Fibroblast of skin of left biceps (primary cell): ENCODE results near the gene TMEM191B.
"Not testable (repeated sequence)": the region's sequence is repeated elsewhere in the genome, so short reads cannot be mapped to it uniquely, and the experiment has no call there.

ENCODE experiments used
- DNase-seq, 2 experiments: peaks; one replicate each; pipeline ENCODE4 v3.0.0-alpha.2; 2013; ENCODE audit warnings: low read depth in 2 of 2

TMEM191B gene

DNA sequence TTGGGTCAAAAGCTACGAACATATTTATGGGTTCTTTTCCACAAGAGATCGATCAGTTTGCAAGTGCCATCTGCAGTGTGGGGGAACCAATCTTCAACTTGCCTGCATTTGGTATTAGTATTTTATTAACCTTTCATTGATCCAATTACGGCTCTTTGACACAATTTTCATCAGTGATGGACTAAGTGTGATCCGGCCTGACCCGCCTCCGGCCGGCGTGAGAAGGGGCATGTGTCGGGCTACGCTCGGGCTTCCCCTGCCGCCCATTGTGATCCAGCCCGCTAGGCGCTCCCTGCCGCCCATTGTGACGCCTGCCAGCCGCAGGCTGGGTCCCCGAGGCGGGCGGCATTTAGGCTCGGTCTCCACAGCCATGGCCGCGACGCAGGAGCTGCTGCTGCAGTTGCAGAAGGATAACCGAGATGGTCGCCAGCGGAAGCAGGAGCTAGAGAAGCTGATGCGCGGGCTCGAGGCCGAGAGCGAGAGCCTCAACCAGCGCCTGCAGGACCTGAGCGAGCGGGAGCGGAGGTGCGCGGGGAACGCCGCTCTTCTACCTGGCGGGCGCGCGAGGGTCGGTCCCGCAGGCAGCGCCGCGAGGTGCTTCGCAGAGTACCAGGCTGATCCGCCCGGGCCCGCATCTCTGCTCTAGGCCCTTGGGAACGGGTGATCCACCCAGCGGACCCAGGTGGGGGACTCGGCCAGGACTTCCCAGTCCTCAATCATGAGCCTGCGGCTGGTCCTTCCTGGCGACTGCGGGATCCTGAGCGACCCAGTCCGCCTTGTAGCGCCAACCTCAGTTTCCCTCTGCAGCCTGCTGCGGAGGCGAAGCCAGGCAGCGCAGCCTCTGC, at the start of gene TMEM191B:
TSS of gene TMEM191B (plus strand) at position 51 of the 845 bp plus-strand sequence. CDS start at position 230, 179 bp downstream.
- DNase-seq = not testable (repeated sequence)

DNA sequence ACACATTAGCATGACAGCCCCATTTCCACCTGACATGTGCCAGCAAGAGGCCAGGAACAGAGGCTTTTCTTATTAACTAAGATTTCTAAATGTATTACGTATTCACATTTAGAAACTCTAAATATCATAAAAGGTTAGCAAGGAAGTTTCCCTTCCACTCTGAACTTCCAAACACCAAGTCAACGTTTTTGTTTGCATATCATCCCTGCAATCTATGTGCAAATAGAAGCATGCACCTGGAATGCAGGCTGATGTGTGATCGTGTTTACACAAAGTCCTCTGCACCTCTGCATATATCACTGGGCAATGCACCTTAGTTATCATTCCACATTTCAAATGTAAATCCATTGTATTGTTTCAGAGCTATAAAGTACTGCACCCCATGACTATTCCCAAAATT, 31.4 kb upstream of the TMEM191B start:
- not testable (repeated sequence) for DNase-seq

DNA sequence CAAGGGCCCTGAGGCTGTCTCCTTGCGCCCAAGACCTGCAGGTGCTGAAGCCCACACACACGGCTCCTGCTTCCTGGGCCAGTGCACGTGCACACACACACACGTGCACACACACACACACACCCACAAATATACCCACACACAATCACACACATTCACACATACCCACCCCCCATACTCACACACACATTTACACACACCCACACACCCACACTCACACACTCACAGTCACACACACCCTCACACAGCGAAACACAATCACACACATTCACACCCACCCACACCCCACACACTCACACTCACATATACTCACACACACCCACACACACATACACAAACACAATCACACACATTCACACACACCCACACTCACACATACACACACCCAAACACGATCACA, 16.3 kb upstream of the TMEM191B start:
- DNase-seq = not testable (repeated sequence)

DNA sequence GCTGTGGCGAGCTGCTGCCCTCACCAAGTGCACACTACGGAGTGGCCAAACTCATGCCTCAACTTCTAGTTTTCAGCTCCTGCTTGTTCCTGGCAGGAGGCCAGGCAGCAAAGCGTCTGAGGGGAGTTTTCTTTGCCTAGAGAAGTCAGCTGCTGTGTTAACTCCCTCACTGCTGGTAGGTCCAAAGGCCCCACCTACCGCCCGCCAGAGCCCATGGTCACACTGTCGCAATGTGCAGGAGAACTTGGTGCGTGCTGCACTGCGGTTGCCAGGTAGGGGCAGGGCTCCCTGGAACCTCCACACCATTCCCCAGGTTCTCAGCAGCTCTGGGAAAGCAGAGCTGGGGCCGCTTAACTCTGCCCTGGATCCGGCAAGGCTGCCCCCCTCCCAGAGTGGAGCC, 15.2 kb upstream of the TMEM191B start:
- DNase-seq = not testable (repeated sequence)

DNA sequence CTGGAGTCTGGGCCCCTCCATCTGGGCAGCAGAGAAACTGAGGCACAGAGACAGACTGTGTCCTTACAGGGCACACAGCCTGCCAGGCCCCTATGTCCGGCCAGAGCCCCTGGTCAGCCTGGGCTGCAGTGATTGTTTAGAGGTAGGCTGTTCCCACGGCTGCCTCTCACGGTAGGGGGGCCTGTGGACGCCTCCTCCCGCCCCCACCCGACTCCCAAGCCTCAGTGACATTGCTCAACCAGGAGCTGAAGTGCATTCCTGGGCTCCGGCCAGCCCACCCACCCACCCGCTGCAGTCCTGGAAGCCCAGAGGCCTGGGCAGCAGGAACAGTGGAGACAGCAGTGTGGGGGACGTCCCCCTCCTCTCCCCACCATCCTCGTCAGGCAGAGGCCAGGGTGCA, 14.1 kb upstream of the TMEM191B start:
- not testable (repeated sequence) for DNase-seq

DNA sequence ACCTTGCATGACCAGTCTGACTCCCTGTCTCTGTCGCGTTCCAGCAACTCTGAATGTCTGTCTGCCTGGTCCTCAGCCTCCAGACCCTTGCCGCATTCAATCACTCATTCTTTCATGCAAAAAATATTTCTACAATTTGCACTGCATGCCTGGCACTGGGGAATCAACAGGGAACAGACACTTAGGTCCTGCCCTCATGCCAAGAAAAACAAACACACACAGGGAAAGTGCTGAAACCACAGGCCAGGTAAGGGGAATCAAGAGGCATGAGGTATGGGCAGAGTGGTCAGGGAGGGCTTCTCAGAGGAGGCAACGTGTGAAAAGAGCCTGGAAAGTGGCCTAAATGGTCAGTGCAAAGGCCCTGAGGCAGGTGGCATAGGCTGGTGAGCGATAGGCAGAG, 9.5 kb upstream of the TMEM191B start, which contains the start of gene GGTLC3:
TSS of gene GGTLC3 (minus strand) at position 101 of the 400 bp plus-strand sequence. CDS start 264 bp downstream, outside the sequence.
- DNase-seq = not testable (repeated sequence)

DNA sequence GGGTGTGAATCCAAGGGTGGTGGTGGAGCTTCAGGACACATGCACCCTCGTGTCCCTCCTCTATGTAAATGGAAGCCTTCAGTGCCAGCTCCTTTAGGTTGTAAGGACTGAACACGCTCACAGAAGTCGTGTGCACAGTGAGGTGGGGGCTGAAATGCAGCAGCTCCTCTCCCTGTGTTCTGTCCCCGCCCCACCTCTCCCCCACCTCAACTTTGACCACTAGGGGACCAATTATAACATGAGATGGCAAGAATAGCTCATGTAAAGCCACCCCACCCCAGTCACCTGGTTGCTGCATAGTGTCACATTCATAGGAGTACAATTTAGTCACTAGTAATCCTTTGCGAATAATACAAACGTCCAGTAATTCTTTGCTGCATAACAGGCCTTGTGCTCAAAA, 4.8 kb upstream of the TMEM191B start:
- not testable (repeated sequence) for DNase-seq

DNA sequence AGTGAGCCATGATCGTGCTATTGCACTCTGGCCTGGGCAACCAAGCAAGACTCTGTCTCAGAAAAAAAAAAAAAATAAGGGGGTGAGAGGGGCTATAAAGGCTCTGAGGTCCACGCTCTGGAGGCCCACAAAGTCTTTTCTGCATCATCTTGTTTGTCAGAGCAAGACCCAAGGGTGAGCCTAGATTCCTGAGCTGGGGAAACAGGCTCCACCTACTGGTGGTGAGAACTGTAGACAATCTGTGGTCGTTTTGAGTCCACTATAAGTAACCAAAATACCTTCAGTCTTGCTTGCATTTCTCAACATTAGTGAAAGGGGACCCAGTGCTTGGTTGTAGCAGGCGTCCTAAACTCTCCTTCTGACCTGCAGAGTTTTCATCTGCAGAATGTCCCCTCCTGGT, 4.3 kb upstream of the TMEM191B start:
- DNase-seq = not testable (repeated sequence)

DNA sequence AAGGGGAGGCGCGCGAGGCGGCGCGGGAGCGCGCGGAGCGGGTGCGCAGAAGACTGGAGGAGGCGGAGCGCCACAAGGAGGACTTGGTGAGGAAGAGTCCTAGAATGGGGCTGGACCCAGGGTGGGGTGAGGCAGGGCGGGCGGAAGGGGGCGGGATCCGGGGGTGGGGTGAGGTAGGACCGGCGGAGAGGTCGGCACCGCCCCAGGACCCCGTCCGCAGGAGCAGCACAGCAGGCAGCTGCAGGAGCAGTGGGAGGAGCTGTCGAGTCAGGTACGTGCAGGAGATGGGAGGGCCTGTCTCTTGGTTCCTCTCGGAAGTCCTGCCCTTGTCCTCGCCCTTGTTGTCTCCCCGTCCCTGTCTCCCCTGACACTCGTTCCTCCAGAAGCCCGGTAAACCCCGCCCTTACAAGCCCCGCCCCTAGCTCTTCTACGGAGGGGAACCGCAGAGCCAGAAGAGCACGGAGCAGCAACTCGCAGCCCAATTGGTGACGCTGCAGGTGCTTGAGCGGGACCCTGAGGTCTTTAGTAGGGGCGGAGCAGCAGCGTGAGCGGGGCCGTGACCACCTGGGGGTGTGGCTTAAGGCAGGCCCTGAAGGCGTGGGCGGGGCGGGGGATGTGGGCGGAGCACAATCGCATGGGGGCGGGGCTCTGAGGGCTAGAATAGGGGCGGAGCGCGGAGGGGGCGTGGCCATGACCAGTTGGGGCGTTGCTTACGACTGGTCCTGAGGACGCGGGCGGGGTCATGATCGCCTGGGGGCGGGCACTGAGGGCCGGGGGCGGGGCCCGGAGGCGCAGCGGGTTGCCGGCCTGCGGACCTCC, 1.2 kb downstream of the TMEM191B start:
- DNase-seq = peak; percentile 3 to 12

DNA sequence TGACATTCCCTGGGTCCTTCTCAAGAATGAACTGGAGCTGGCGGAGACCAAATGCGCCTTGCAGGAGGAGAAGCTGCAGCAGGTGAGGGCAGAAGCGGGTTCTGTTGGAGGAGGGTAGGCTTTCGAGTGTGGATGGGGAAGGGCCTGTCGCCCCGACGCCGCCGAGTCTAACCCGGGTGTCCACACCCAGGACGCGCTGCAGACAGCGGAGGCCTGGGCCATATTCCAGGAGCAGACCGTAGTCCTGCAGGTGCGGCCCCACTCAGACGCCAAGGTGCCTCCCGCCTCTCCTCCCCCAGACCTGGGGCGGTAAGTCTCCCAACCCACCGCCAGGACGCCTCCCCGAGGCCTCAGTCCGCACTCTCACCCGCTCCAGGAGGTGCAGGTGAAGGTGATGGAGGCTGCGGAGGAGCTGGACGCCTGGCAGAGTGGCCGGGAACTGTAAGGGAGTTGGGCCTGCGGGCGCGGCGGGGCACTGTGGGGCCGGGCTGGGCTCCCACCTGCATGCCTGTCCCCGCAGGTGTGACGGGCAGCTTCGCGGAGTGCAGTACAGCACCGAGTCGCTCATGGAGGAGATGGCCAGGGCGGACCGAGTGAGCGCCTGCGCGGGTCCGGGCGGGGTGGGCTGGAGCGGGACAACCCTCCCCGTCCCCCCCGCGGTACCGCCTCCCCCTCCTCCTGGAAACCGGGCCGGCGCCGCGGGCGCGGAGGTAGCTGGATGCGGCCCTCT, 2.0 kb downstream of the TMEM191B start:
- DNase-seq = not testable (repeated sequence)

DNA sequence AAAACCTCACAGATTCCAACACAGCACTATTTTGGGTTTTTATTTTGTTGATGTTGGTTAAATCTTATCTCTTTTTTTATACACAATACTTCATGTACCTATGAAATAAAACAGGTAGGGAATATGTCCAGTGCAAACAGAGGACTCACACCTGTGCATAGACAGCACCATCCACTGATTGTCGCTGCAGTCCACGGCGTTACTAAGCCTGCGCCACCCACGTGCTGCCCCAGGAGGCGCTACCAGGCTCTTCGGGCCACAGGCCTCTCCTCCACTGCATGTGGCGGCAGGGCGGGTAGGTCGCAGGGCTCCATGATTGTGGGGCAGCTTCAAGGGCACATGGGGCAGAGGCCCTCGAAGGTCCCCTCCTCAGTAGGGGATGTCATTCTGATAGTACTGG, 6.0 kb downstream of the TMEM191B start:
- DNase-seq = not testable (repeated sequence)

DNA sequence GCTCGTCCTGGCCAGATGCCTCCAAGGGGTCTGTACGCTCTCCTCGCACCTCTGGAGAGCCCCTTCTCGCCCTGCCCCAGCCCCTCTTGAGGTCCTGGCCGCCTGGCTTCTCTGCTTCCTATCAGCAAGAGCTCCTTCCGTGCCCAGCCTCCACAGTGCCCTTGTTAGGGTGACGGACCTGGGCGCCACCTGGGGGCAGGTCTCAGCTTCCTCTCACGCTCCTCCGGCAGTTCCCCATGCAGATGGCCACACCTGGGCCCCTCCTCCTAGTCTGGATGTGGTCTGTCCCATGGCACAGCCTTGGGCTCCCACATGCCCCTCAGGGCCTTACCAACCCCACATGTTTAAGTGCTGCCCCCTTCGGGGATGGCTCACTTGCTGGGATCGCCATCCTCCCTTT, 6.7 kb downstream of the TMEM191B start:
- not testable (repeated sequence) for DNase-seq

DNA sequence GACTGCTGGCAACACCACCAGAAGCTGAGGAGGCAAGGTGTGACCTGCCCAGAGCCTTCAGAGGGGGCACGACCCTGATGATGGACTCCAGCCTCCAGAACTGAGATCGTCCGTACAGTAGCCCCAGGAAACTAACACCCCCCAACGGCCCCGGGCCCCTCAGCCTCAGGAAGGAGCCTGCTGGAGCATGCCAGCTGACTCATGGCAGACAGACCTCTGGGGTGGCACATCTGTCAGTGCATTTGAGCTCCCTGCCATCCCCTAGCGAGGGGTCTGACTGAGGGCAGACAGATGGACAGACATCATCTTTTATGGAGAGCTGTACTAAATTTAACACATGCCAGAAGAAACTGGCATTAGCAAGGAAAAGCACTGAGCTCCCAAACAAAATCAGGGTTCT, 12.4 kb downstream of the TMEM191B start:
- not testable (repeated sequence) for DNase-seq

DNA sequence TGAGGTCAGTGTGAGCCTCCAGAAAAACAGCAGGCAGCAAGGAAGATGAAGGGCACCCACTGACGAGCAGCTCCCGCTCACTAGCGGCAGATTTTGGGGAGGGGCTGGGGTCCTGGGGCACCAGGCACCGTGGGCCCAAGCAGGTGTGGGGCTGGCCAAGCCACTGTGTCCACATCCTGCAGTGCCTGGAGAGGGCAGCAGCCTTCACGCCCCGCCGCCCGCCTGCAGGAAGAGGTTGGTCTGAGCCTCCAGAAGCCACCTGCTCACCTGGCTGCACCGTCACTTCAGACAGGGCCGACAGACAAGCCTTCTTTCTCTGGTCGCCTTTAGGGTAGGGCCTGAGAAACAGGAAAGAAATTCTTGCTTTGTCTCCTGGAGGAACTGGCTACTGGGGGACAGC, 15.8 kb downstream of the TMEM191B start:
- DNase-seq = not testable (repeated sequence)

DNA sequence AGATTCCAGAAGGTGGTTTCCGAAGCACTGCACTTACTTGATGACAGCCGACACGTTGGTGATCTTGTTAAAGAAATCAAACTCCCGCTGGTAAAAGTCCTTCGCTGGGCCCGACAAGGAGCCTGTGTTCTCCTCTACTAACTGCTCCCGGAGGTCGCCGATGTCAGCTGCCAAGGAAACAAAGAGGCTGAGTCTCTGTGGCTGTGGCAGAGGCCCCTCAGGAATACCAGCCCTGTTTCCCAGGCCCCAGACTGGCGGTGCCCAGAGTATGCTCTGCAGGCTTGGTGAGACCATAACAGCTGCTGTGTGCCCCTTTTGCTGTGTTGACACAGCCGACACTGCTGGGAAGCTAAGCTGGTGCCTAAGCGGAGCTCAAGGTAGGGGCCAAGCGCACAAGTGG, 17.0 kb downstream of the TMEM191B start:
- not testable (repeated sequence) for DNase-seq

DNA sequence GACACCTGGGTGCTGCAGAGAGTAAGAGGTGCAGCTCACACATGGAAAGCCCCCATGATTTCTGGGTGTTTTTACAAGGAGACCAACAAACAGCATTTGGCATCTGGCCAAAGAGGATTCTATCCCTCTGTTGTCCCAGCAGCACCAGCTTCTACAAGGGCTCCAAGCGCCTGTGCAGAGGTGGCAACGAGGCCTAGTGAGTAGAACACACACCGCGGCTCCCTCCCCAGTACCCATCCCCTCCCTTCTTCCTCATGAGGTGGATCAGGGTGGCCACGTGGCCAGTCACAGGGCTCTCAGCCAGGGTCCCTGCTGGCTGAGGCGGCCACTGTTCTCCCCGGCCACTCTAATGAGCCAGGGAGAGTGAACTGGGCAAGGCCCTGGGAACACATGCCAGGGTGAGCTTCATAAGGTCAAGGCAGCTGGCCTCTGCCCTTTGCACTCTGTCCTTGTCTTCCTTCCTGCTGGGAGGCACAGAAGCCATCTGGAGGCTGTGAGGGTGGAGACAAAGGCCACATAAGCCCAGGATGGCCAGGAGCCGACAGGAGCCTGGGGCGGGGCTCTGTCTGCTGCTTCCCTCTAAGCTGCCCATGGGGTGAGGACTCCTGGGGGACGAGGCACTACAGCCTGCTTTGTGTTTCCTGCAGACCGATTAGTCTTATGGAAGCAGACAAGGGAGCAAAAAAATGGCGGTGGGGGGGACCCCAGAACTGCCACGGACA, 22.0 kb downstream of the TMEM191B start:
- not testable (repeated sequence) for DNase-seq

DNA sequence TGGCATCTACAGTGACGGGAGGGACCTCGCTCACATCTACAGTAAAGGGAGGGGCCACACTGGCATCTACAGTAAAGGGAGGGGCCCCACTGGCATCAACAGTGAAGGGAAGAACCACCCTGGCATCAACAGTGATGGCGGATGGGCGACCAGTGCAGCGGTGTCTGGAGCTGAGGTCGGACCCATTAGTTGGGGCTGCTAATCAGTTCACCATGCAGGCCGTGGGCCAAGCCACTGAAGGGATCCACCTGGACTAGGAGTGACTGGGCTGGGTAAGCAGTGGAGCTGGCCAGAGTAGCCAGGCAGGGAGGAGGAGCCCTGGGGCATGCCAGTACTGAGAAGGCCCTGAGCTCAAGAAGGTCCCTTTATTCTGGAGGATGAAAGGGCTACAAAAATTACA, 23.4 kb downstream of the TMEM191B start:
- not testable (repeated sequence) for DNase-seq

DNA sequence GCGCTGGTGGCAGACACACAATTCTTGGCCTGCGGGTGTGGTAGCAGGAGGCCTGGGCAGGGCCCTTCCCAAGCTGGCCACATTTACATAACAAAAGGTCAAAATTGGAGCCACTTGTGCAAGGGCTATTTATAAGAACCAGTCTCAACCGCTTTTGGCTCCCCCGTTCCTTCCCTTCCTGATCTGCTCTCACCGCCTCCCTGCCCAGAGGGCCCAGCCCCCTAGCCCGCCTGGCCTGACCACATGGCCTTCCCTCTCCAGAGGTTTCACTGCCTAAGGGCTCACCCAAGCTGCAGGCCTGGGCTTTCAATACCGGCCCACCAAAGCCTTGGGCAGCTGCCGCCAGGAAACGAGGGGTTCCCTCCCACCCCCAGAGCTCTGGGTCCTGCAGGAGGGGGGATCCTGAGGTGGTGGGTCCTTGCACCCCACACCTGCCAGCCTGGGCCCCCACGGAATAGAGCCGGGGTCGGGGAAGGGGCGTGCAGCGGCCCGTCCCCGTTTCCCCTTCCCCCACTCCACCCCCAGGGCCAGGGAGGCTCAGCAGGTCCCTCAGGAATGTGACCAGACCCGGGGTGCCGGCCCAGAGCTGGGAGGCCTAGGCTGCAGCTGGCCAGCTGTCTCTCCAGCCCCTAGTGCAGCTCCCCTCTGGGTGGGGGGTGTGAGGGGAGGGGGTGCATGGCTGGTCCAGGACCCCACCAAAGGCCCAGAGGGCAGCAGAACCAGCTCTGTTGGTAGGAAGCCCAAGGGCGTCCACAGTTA, 25.4 kb downstream of the TMEM191B start:
- not testable (repeated sequence) for DNase-seq

DNA sequence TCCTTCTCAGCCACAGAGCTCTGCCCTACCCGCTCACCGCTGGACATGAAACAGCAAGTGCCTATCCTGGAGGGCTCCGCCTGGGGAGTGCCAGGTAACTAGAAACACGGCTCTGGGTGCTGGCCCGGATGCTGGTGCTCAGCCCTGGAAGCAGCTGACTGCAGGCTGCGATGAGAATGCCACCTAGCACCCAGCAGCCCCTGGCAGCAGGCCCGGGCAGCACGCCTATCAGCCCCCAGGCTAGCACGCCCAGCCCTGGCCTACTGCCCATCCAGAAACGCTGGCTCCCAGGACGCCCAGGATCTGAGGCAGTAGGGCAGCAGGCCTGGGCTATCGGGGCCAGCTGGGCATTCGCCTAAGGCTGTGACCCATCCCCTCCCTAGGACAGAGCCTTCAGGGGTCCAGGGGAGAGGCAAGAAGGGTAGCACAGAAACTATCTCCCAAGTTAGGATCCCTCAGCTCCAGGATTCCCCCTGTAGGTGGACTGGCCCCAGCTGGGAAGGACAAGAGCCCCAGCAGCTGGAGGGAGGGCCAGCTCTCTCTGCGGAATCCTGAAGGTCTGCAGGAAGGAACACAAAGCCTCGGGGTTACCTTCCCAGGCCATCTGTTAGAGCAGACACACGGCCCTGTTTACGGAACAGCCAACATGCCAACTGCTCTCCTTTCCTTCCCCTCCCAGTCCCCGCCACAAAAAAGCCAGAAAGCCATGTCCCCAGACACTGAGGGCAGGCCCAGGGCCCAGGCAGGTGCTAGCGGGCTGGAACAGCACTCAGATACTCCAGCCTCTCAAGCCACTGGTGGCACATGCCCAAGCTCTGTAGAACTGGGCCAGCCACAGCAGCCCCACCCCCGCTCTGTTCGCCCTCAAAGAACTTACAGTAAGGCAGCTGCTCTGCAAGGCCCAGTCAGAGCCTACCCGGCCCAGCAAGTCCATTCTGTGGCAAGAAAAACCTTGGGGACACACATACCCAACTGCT, 27.0 kb downstream of the TMEM191B start:
- DNase-seq = not testable (repeated sequence)
